DOHH2 (cell line): Measurements from ENCODE around the gene GTPBP4.

ENCODE experiments used
- EZH2phosphoT487 ChIP-seq: fragments of 200-600 bp; sonication (generic); IDR thresholded peaks from 2 replicates; pipeline ENCODE4 v1.6.1; 2017; ENCODE audit warnings: borderline replicate concordance, mild to moderate bottlenecking, antibody characterized with exemption, low read length, moderate library complexity, mixed read lengths
- TF ChIP-seq, protein P1 (sequence below): fragments of 200-600 bp; sonication (generic); IDR thresholded peaks from one replicate; pipeline ENCODE4 v1.5.1; 2014; ENCODE audit warnings: antibody characterized with exemption, mild to moderate bottlenecking, low read depth, low read length; ENCODE audit not compliant: poor library complexity, severe bottlenecking

DNA sequence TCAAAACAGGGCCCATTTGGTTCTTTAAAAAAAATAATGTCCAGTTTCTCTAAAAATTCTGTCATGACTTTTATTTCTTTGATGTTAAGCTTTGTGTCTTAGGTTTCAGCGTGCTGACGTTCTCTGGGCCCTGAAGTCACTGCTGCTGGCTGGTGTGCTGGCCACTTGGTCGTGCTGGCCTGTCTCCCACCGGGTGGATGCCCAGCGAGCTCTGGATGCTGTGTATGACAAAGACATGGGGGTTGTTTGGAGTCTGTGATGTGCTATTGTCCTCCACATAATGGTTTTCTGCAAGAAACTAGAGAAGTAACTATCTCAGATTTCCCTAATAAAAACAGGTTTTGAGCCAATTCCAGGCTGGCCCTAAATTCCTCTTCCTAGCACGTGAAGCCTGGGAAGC, 47.0 kb downstream of the GTPBP4 start:
- TF ChIP-seq, protein P1, sequence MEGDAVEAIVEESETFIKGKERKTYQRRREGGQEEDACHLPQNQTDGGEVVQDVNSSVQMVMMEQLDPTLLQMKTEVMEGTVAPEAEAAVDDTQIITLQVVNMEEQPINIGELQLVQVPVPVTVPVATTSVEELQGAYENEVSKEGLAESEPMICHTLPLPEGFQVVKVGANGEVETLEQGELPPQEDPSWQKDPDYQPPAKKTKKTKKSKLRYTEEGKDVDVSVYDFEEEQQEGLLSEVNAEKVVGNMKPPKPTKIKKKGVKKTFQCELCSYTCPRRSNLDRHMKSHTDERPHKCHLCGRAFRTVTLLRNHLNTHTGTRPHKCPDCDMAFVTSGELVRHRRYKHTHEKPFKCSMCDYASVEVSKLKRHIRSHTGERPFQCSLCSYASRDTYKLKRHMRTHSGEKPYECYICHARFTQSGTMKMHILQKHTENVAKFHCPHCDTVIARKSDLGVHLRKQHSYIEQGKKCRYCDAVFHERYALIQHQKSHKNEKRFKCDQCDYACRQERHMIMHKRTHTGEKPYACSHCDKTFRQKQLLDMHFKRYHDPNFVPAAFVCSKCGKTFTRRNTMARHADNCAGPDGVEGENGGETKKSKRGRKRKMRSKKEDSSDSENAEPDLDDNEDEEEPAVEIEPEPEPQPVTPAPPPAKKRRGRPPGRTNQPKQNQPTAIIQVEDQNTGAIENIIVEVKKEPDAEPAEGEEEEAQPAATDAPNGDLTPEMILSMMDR, result no peak
- no peak for TF ChIP-seq EZH2phosphoT487
